ENCODE measurements around the gene XYLT2.
"Not testable (repeated sequence)": the region's sequence is repeated elsewhere in the genome, so short reads cannot be mapped to it uniquely, and the experiment has no call there.

DNA sequence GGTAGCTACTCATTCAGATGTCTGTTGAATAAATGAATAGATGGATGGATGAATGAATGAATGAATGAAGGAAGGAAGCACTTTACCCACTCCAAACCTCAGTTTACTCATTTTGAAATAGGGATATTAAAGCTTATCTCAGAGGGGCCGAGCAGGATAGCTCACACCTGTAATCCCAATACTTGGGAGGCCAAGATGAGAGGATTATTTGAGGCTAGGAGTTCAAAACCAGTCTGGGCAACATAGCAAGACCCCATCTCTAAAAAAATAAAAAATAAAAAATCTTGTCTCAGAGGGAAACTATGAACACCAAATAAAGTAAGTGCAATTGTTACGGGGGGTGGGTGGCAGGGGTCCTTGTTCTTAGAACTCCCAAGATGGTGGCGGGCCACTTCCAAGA lies 52.7 kb downstream of the XYLT2 start:
- TF ChIP-seq, protein P1, sequence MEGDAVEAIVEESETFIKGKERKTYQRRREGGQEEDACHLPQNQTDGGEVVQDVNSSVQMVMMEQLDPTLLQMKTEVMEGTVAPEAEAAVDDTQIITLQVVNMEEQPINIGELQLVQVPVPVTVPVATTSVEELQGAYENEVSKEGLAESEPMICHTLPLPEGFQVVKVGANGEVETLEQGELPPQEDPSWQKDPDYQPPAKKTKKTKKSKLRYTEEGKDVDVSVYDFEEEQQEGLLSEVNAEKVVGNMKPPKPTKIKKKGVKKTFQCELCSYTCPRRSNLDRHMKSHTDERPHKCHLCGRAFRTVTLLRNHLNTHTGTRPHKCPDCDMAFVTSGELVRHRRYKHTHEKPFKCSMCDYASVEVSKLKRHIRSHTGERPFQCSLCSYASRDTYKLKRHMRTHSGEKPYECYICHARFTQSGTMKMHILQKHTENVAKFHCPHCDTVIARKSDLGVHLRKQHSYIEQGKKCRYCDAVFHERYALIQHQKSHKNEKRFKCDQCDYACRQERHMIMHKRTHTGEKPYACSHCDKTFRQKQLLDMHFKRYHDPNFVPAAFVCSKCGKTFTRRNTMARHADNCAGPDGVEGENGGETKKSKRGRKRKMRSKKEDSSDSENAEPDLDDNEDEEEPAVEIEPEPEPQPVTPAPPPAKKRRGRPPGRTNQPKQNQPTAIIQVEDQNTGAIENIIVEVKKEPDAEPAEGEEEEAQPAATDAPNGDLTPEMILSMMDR (IDR thresholded peaks at IDR 0.05), result not testable (repeated sequence)
- TF ChIP-seq POLR2A (IDR thresholded peaks at IDR 0.05), result not testable (repeated sequence)

Measured in testis (tissue), 2 donors.